GM12864 (cell line): ENCODE results near the gene JTB.

Source experiments
- DNase-seq: peaks from one replicate; pipeline ENCODE4 v3.0.0-alpha.2; 2011; ENCODE audit warnings: low read depth
- H3K4me3 ChIP-seq: 2 replicates; pipeline ENCODE4 v1.5.1; 2011; ENCODE audit warnings: mild to moderate bottlenecking, low read depth, low read length, control low read depth
- CTCF ChIP-seq: IDR thresholded peaks from 2 replicates; pipeline ENCODE4 v1.5.1; 2011; ENCODE audit warnings: low read depth, mild to moderate bottlenecking, moderate library complexity, low read length, control low read depth, inconsistent platforms; ENCODE audit errors: missing control alignments

The JTB gene

GRCh38 chr1:153944827-153945117, 32.7 kb downstream of the JTB start:
- no peak for DNase-seq
- peak overlapping the region; percentile 78 for H3K4me3 ChIP-seq
- TF ChIP-seq CTCF, result no peak

GRCh38 chr1:153944005-153944826, 33.3 kb downstream of the JTB start:
- no peak for TF ChIP-seq CTCF
- no peak for DNase-seq
- peak overlapping the region; percentile 78 for H3K4me3 ChIP-seq

GRCh38 chr1:153942766-153943549, 34.5 kb downstream of the JTB start:
- H3K4me3 ChIP-seq, result no peak overlapping the region
- TF ChIP-seq CTCF, result no peak
- no peak for DNase-seq

GRCh38 chr1:153941826-153942725, 35.4 kb downstream of the JTB start:
- no peak for TF ChIP-seq CTCF
- H3K4me3 ChIP-seq, result no peak overlapping the region
- DNase-seq, result no peak

DNA sequence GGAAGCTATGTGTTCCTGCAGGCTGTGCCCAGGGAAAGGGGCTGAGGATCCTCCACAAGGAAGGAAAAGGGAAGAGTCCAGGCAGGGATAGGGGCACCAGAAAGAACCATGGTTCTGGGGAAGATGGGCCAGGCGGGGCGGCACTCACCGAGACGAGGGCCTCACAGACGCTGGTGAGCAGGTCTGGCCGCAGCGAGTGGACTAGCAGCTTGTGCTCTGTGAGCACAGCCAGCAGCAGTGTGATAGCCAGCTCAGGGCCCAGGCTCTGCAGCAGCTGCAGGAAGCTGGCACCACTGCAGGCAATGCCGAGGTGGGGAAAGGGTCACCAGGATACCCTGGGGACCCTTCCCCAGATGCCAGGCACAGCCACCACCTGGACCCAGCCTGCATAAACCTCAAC, 36.7 kb downstream of the JTB start:
- no peak for DNase-seq
- no peak overlapping the region for H3K4me3 ChIP-seq
- no peak for TF ChIP-seq CTCF

- DNase-seq, result no peak
- no peak for TF ChIP-seq CTCF
Measured at GRCh38 chr1:153939476-153939875, 38.0 kb downstream of the JTB start.

More at GRCh38 chr1:153939476-153939875, 38.0 kb downstream of the JTB start:
- H3K4me3 ChIP-seq, result no peak overlapping the region
